Measurements from ENCODE around the gene IGIP. TPM values are rescaled to one million over a fixed set of nuclear protein-coding genes. Genes with fewer than 3 reads are reported as not detected.

IGIP gene
- total RNA-seq, 4 donors from 2014 or later, result 6.7 to 13.1 (median 8.2) TPM

- Histone ChIP-seq H3K4me1 (peaks cover 37 to 54% of the 10 kb centered on the region in 2 donors), H3K9me3 (no peaks in the 10 kb centered on the region), H3K36me3 (no peaks in the 10 kb centered on the region), H3K27ac (peak overlapping the region in 1 of 4 donors; percentile 100), H3K4me3 (peak overlapping the region in 1 of 4 donors; percentile 81), H3K27me3 (no peaks in the 10 kb centered on the region)
- DNase-seq (no peak), ATAC-seq (no peak)
- intact Hi-C loops (cut with DNase I; ENCODE audit: low total_unique reads), result loop anchor here (2.0 to 5.0 kb wide), 2 partner anchors 47 to 65 kb away; partner anchors contain the start of gene CYSTM1
- no peak for TF ChIP-seq POLR2A (IDR thresholded peaks at IDR 0.05)
- TF ChIP-seq CTCF (IDR thresholded peaks at IDR 0.05 in 4 of 5, conservative IDR thresholded peaks at IDR 0.05 in 1 of 5), result no peak
- in situ Hi-C loops (cut with MboI; ENCODE audit: low sequenced_read_pairs in 4 of 4), result no loop called here
These were observed 15.7 kb upstream of the IGIP start for GRCh38 chr5:140109759-140110645.

GRCh38 chr5:140110646-140110957 lies 15.1 kb upstream of the IGIP start:
- ATAC-seq (no peak), DNase-seq (no peak)
- no peaks in the 10 kb centered on the region for H3K36me3 ChIP-seq
- intact Hi-C loops (cut with DNase I; ENCODE audit: low total_unique reads) (loop anchor here (5.0 kb wide), 1 partner anchor 47 kb away; no protein-coding TSS in a partner anchor), in situ Hi-C loops (cut with MboI; ENCODE audit: low sequenced_read_pairs in 4 of 4) (no loop called here)
- TF ChIP-seq POLR2A (IDR thresholded peaks at IDR 0.05) (no peak), CTCF (IDR thresholded peaks at IDR 0.05 in 4 of 5, conservative IDR thresholded peaks at IDR 0.05 in 1 of 5) (no peak)
- H3K4me3 ChIP-seq, result no peak overlapping the region
- no peaks in the 10 kb centered on the region for H3K27me3 ChIP-seq
- H3K9me3 ChIP-seq, result no peaks in the 10 kb centered on the region
- peaks cover 43 to 60% of the 10 kb centered on the region in 2 donors for H3K4me1 ChIP-seq
- no peak overlapping the region for H3K27ac ChIP-seq

GRCh38 chr5:140111011-140111858 lies 14.5 kb upstream of the IGIP start:
- Histone ChIP-seq H3K27ac (peak overlapping the region in 3 of 4 donors; percentile 94 to 97 (median 95)), H3K27me3 (no peaks in the 10 kb centered on the region), H3K4me1 (peaks cover 50 to 63% of the 10 kb centered on the region in 2 donors), H3K9me3 (no peaks in the 10 kb centered on the region), H3K4me3 (no peak overlapping the region), H3K36me3 (no peaks in the 10 kb centered on the region)
- in situ Hi-C loops (cut with MboI; ENCODE audit: low sequenced_read_pairs in 4 of 4) (no loop called here), intact Hi-C loops (cut with DNase I; ENCODE audit: low total_unique reads) (loop anchor here (5.0 kb wide), 1 partner anchor 46 kb away; no protein-coding TSS in a partner anchor)
- no peak for DNase-seq
- no peak for ATAC-seq
- no peak for TF ChIP-seq CTCF (IDR thresholded peaks at IDR 0.05 in 4 of 5, conservative IDR thresholded peaks at IDR 0.05 in 1 of 5)
- TF ChIP-seq POLR2A (IDR thresholded peaks at IDR 0.05), result no peak

- in situ Hi-C loops (cut with MboI; ENCODE audit: low sequenced_read_pairs in 4 of 4), result no loop called here
These were observed 13.7 kb upstream of the IGIP start for GRCh38 chr5:140111859-140112551.

More at GRCh38 chr5:140111859-140112551, 13.7 kb upstream of the IGIP start:
- TF ChIP-seq POLR2A (IDR thresholded peaks at IDR 0.05) (no peak), CTCF (IDR thresholded peaks at IDR 0.05 in 4 of 5, conservative IDR thresholded peaks at IDR 0.05 in 1 of 5) (no peak)
- H3K9me3 ChIP-seq, result no peaks in the 10 kb centered on the region
- DNase-seq (no peak), ATAC-seq (no peak)
- intact Hi-C loops (cut with DNase I; ENCODE audit: low total_unique reads), result loop anchor here (5.0 kb wide), 1 partner anchor 45 kb away; no protein-coding TSS in a partner anchor
- H3K27ac ChIP-seq, result peak overlapping the region; percentile 94 to 97 (median 95)
- H3K36me3 ChIP-seq, result no peaks in the 10 kb centered on the region
- no peaks in the 10 kb centered on the region for H3K27me3 ChIP-seq
- no peak overlapping the region for H3K4me3 ChIP-seq
- H3K4me1 ChIP-seq, result peaks cover 51 to 62% of the 10 kb centered on the region in 2 donors
